Heart left ventricle (tissue), 16 donors: Measurements from ENCODE around the gene ASCL2. TPM values are rescaled to one million over a fixed set of nuclear protein-coding genes. Genes with fewer than 3 reads are reported as not detected.
A peak's percentile ranks its signal among the peaks of the same experiment; 100 is the strongest.

Experiments
- ATAC-seq, 4 donors: fragments of 200-7000 bp; cut with Tn5 transposase; one replicate each; pipeline ENCODE4 v1.9.1; 2020 to 2022; ENCODE audit warnings: moderate library complexity in 4 of 4, mild to moderate bottlenecking in 3 of 4, moderate number of reproducible peaks in 1 of 4
- DNase-seq, 5 donors: peaks; one replicate each; pipeline ENCODE4 v3.0.0-alpha.2; 2020
- H3K27ac ChIP-seq, 12 donors: fragments of 200-600 bp; sonication (generic) in 4 of 12; one replicate each; pipeline versions ENCODE4 v1.5.0 to v1.8.0; 2016 to 2022; ENCODE audit warnings: mild to moderate bottlenecking in 2 of 12
- H3K27me3 ChIP-seq, 9 donors: fragments of 200-600 bp; sonication (generic) in 2 of 9; one replicate each; pipeline versions ENCODE4 v1.5.1 to v1.8.0; 2016 to 2022; ENCODE audit warnings: mild to moderate bottlenecking in 3 of 9
- H3K36me3 ChIP-seq, 9 donors: fragments of 200-600 bp; sonication (generic) in 2 of 9; one replicate each; pipeline versions ENCODE4 v1.5.0 to v1.8.0; 2018 to 2022; ENCODE audit warnings: mild to moderate bottlenecking in 2 of 9
- H3K4me1 ChIP-seq, 12 donors: fragments of 200-600 bp; sonication (generic) in 4 of 12; one replicate each; pipeline versions ENCODE4 v1.5.0 to v1.8.0; 2016 to 2022; ENCODE audit warnings: mild to moderate bottlenecking in 3 of 12
- H3K4me3 ChIP-seq, 12 donors: fragments of 200-600 bp; sonication (generic) in 4 of 12; one replicate each; pipeline versions ENCODE4 v1.5.0 to v1.8.0; 2017 to 2022; ENCODE audit warnings: mild to moderate bottlenecking in 9 of 12, moderate library complexity in 4 of 12
- H3K9me3 ChIP-seq, 12 donors: fragments of 200-600 bp; sonication (generic) in 4 of 12; one replicate each; pipeline versions ENCODE4 v1.5.0 to v1.8.0; 2016 to 2022; ENCODE audit warnings: mild to moderate bottlenecking in 1 of 12
- POLR2A ChIP-seq, 2 donors: fragments of 450-650 bp; IDR thresholded peaks; one replicate each; pipeline ENCODE4 v1.6.1; 2017; ENCODE audit warnings: antibody characterized with exemption in 2 of 2, mild to moderate bottlenecking in 2 of 2, moderate library complexity in 2 of 2
- WGBS, 4 donors: extraction: QIAGEN DNeasy Blood & Tissue Kit in 2 of 4; methylation state at CpG; one replicate each; pipeline versions ENCODE4 v1.1.5 to v1.1.7; 2013 to 2018; 5-methylcytosine and 5-hydroxymethylcytosine counted together
- intact Hi-C, 10 donors: fragments of 100-400 bp; cut with DNase I; formaldehyde crosslinking; loops; one replicate each; pipeline versions ENCODE4 v1.11.1 to v1.14.2; 2022
- polyA plus RNA-seq, 2 donors: library from polyadenylated mRNA; stranded (reverse); fragments of 200-250 nt; gene quantifications; one replicate each; pipeline ENCODE4 v1.2.3, GENCODE V29; 2013
- total RNA-seq, 9 donors: library from RNA; depleted of rRNA in 2 of 9; stranded (reverse); fragments of >200 nt in 2 of 9; fragmentation: NEBNext Ultra II Directional in 3 of 9; extraction: Animal tissue kit (Norgen Biotek cat#: 25700) in 3 of 9; gene quantifications; one replicate each; pipeline versions ENCODE4 v1.1.0 to v1.2.4, GENCODE V29; 2016 to 2023
- TF ChIP-seq, protein P1 (sequence below), 12 donors: fragments of 200-600 bp; sonication (generic) in 4 of 12; IDR thresholded peaks; one replicate each; pipeline versions ENCODE4 v1.5.0 to v1.8.0; 2018 to 2022; ENCODE audit warnings: antibody characterized with exemption in 12 of 12, mild to moderate bottlenecking in 5 of 12
- donor health status: ischemic (EF 13 %, LVEDD 7.1; RV severe dilation, severe dysfunction).
- donor health status: healthy with polysubstance abuse.
- donor health status: DM: no; HTN: yes; CAD: no.
- donor health status: DM: no; HTN: no; CAD: no.
- donor health status: ischemic (EF 25% LVEDD 6.9; RV normal size, moderate dysfunction).
- donor health status: ischemic (EF 25% LVEDD 5.7; RV mildly dilated, moderate dysfunction).
- donor health status: healthy.
- donor health status: DM: yes; HTN: yes; CAD: no.
- donor health status: ischemic (EF 35%, LVEDD 5.7; RV mildly dilated, moderate dysfunction).
- donor health status: nonischemic (EF 11% LVEDD 7.7; RV severe dilation, severe dysfunction).
- donor health status: DM: yes; HTN: yes; CAD: no.
- donor health status: PGD.
- donor health status: ischemic (EF 29% LVEDD 5.4; RV normal size, mild dysfunction).
- donor health status: nonischemic (EF 23%, LVEDD 6.1; RV moderate dilation, normal function).

The ASCL2 gene
- total and polyA plus RNA-seq, 11 donors: 0.07 to 2.3 (median 0.43) TPM; not detected in 7

DNA sequence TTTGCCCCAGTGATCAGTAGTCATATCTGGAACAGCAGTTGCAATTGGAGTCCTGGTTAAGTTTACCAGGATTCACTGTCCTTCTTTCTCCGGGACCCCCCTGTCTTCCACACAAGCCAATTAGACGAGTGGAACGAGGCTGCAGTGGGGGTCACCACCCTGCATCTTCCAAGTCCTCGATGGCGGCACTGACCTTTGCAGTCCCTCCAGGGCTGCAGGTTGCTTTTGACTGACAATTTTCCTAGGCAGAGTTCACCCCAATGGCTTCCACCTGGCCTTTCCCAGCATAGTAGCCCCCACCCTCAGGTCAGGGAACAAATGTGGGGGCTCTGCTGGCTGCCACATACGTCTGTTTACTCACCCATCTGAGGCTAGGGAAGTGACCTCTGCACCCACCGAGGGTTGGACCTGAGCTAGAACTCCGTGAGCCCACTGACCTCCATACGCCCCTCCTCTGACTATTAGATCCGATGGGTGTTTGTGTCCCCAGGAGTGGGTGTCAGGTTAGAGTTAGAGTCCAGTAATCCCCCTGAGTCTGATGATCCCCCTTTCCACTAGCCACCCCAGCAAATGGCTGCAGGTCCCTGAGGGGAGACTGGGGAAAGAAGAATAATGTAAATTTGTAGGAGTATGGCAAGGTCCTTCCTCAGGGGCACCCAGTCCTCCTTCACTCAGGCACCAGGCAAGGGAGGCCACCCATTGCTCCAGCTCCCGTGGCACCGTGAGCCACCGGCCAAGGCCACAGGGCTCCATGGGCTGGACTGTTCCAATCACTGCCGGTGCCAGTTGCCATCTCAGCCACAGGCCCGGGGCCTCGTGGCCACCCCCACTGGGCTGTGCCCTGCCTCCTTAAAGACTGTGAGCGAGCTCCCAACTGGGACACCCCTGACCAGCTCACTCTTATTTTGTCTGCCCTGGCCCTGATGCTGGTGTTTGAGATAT lies 25.9 kb upstream of the ASCL2 start:
- peak in 1 of 4 donors; percentile 9 for ATAC-seq
- no peak overlapping the region for H3K27ac ChIP-seq
- H3K4me3 ChIP-seq: no peak overlapping the region
- WGBS, 4 donors: 66 to 86% (median 76%) methylated on average over 11 to 17 of the region's 17 CpGs
- peaks cover 0 to 27% (median 4%) of the 10 kb centered on the region in 12 donors for H3K4me1 ChIP-seq
- no peaks in the 10 kb centered on the region for H3K9me3 ChIP-seq
- intact Hi-C loops: loop anchor here in 2 of 10 donors (5.0 kb wide), 1 partner anchor 99 kb away; no protein-coding TSS in a partner anchor
- DNase-seq: peak in 4 of 5 donors; percentile 4 to 42 (median 18)
- H3K27me3 ChIP-seq: no peaks in the 10 kb centered on the region
- H3K36me3 ChIP-seq: peaks cover 0 to 3% (median 0%) of the 10 kb centered on the region in 9 donors
- TF ChIP-seq, protein P1, sequence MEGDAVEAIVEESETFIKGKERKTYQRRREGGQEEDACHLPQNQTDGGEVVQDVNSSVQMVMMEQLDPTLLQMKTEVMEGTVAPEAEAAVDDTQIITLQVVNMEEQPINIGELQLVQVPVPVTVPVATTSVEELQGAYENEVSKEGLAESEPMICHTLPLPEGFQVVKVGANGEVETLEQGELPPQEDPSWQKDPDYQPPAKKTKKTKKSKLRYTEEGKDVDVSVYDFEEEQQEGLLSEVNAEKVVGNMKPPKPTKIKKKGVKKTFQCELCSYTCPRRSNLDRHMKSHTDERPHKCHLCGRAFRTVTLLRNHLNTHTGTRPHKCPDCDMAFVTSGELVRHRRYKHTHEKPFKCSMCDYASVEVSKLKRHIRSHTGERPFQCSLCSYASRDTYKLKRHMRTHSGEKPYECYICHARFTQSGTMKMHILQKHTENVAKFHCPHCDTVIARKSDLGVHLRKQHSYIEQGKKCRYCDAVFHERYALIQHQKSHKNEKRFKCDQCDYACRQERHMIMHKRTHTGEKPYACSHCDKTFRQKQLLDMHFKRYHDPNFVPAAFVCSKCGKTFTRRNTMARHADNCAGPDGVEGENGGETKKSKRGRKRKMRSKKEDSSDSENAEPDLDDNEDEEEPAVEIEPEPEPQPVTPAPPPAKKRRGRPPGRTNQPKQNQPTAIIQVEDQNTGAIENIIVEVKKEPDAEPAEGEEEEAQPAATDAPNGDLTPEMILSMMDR (IDR thresholded peaks at IDR 0.05): no peak
- TF ChIP-seq POLR2A (IDR thresholded peaks at IDR 0.05): no peak

DNA sequence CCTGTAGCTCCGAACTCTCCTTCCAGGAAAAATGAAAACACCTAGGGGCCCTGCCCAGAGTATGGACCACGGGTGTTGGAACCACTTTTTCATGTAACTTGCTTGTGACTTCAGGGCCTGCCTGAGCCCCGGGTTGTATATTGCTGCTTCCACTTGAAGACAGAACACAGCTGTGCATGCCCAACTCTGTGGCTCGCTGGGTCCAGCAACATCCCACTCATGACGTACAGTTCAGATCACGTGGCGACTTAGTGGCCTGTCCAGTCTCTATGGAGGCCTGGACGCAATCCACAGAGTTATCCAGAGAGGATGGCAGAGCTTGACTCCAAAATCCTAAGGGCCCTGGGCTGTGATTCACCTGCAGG lies 24.5 kb upstream of the ASCL2 start:
- no peak overlapping the region for H3K4me3 ChIP-seq
- no peak overlapping the region for H3K27ac ChIP-seq
- TF ChIP-seq, protein P1 (IDR thresholded peaks at IDR 0.05): no peak
- TF ChIP-seq POLR2A (IDR thresholded peaks at IDR 0.05): no peak
- H3K9me3 ChIP-seq: no peaks in the 10 kb centered on the region
- H3K27me3 ChIP-seq: no peaks in the 10 kb centered on the region
- H3K4me1 ChIP-seq: peaks cover 0 to 23% (median 7%) of the 10 kb centered on the region in 12 donors
- intact Hi-C loops: loop anchor here in 2 of 10 donors (5.0 kb wide), 1 partner anchor 98 kb away; no protein-coding TSS in a partner anchor
- 58 to 88% (median 79%) methylated on average over 7 to 8 of the region's 8 CpGs for WGBS, 4 donors
- H3K36me3 ChIP-seq: peaks cover 0 to 3% (median 0%) of the 10 kb centered on the region in 9 donors
- DNase-seq: peak in 1 of 5 donors; percentile 33
- ATAC-seq: peak in 3 of 4 donors; percentile 12 to 33 (median 16)

DNA sequence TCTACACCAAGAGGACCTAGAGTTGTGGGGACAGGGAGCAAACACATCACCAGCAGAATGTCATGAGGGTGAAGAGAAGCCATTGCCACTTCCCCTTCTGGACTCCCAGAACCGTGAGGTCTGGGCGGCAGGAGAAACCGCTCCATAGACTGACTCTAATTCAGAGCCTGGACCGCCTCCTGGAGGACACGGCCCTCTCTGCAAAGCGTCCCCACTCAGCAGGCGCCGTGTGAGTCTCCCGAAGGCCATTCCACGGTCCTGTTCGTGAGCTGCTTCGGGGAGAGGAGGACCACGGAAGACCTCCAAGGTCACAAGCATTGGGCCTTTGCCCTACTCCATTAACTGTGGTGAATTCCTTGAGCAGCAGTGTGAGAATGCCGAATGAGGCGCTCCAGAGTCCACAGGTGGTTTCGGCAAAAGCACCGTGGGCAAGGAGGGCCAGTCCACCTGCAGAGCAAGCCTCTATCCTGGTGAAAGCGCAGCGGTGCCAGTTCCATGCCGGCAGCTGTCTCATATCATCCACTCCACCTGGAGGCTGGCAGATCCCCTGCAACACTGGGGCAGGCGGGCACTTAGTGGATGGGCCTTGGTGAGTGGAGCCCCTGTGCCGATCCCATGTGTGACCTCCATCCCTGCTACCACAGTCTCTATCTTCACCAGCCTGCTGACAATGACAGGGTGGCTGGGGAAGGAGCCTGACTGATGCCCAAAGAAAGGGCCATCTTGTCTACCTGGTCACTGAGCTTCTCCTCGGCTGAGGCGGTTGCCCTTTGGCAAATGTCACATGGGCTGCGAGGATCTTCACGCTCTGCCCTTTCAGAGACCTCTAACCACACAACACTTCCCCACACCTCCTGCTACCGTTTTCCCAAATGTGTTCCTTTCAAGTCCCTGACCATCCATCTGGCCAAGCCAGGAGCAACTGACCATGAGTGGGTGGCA lies 23.9 kb upstream of the ASCL2 start:
- TF ChIP-seq, protein P1 (IDR thresholded peaks at IDR 0.05): no peak
- TF ChIP-seq POLR2A (IDR thresholded peaks at IDR 0.05): no peak
- H3K4me1 ChIP-seq: peaks cover 0 to 21% (median 6%) of the 10 kb centered on the region in 12 donors
- H3K36me3 ChIP-seq: peaks cover 0 to 3% (median 0%) of the 10 kb centered on the region in 9 donors
- ATAC-seq (peak in 2 of 4 donors; percentile 7 to 12), DNase-seq (peak in 3 of 5 donors; percentile 21 to 47 (median 28))
- no peaks in the 10 kb centered on the region for H3K9me3 ChIP-seq
- H3K4me3 ChIP-seq: no peak overlapping the region
- no peaks in the 10 kb centered on the region for H3K27me3 ChIP-seq
- H3K27ac ChIP-seq: no peak overlapping the region
- WGBS, 4 donors: 76 to 80% (median 78%) methylated on average over 12 to 27 of the region's 27 CpGs
- intact Hi-C loops: no loop called here
